KMS-11 (cell line): ENCODE data around the gene AGBL3.
A peak's percentile ranks its signal among the peaks of the same experiment; 100 is the strongest.

Source experiments
- H2AFZ ChIP-seq: fragments of 200-600 bp; sonication (generic); 2 replicates; pipeline ENCODE4 v1.6.1; 2016; ENCODE audit warnings: antibody characterized with exemption, mixed run types, low read depth
- H3K27ac ChIP-seq: fragments of 200-600 bp; sonication (generic); 2 replicates; pipeline ENCODE4 v1.6.1; 2016; ENCODE audit warnings: mild to moderate bottlenecking, mixed run types
- H3K27me3 ChIP-seq: fragments of 200-600 bp; sonication (generic); 2 replicates; pipeline ENCODE4 v1.6.1; 2017; ENCODE audit warnings: mild to moderate bottlenecking, low read depth, mixed run types, moderate library complexity; ENCODE audit not compliant: insufficient read depth
- H3K36me3 ChIP-seq: fragments of 200-600 bp; sonication (generic); 2 replicates; pipeline ENCODE4 v1.6.1; 2017; ENCODE audit warnings: mild to moderate bottlenecking, mixed run types; ENCODE audit not compliant: insufficient read depth
- H3K4me1 ChIP-seq: fragments of 200-600 bp; sonication (generic); 2 replicates; pipeline ENCODE4 v1.6.1; 2016; ENCODE audit warnings: mild to moderate bottlenecking, low read depth, mixed run types; ENCODE audit not compliant: poor library complexity, severe bottlenecking
- H3K4me2 ChIP-seq: fragments of 200-600 bp; sonication (generic); 2 replicates; pipeline ENCODE4 v1.7.0; 2016; ENCODE audit warnings: mild to moderate bottlenecking, mixed run types
- H3K4me3 ChIP-seq: fragments of 200-600 bp; sonication (generic); IDR thresholded peaks from 2 replicates; pipeline ENCODE4 v1.6.1; 2017; ENCODE audit warnings: low read depth, low read length, mixed read lengths; ENCODE audit not compliant: insufficient read depth
- H3K79me2 ChIP-seq: fragments of 200-600 bp; sonication (generic); 2 replicates; pipeline ENCODE4 v1.6.1; 2016; ENCODE audit warnings: low read depth, mixed run types; ENCODE audit not compliant: insufficient read depth
- H3K9ac ChIP-seq: fragments of 200-600 bp; sonication (generic); 2 replicates; pipeline ENCODE4 v1.6.1; 2016; ENCODE audit warnings: mild to moderate bottlenecking, mixed run types
- H4K20me1 ChIP-seq: fragments of 200-600 bp; sonication (generic); 2 replicates; pipeline ENCODE4 v1.6.1; 2016; ENCODE audit warnings: mild to moderate bottlenecking, mixed run types; ENCODE audit not compliant: insufficient read depth
- CTCF ChIP-seq: fragments of 200-600 bp; sonication (generic); conservative IDR thresholded peaks from 2 replicates; pipeline ENCODE4 v1.6.1; 2017; ENCODE audit warnings: low read depth, mild to moderate bottlenecking, antibody characterized with exemption, low read length, moderate library complexity, mixed read lengths

The AGBL3 gene

GRCh38 chr7:135151132-135151531 lies 164.8 kb downstream of the AGBL3 start:
- H3K4me1 ChIP-seq: peaks cover 40% of the 10 kb centered on the region
- no peak overlapping the region for H3K9ac ChIP-seq
- no peak for TF ChIP-seq CTCF
- no peaks in the 10 kb centered on the region for H4K20me1 ChIP-seq
- H3K4me2 ChIP-seq: peak overlapping the region; percentile 96; the same call in 1 of the 2 replicates
- H3K4me3 ChIP-seq: no peak overlapping the region
- H3K27ac ChIP-seq: no peak overlapping the region
- H3K36me3 ChIP-seq: no peaks in the 10 kb centered on the region
- no peaks in the 10 kb centered on the region for H3K27me3 ChIP-seq
- peaks cover 32% of the 10 kb centered on the region for H3K79me2 ChIP-seq
- no peak overlapping the region for H2AFZ ChIP-seq

GRCh38 chr7:135151533-135151932 lies 165.2 kb downstream of the AGBL3 start:
- no peak overlapping the region for H3K4me3 ChIP-seq
- no peak overlapping the region for H2AFZ ChIP-seq
- H3K4me1 ChIP-seq: peaks cover 36% of the 10 kb centered on the region
- H4K20me1 ChIP-seq: no peaks in the 10 kb centered on the region
- H3K36me3 ChIP-seq: no peaks in the 10 kb centered on the region
- H3K27ac ChIP-seq: no peak overlapping the region
- no peaks in the 10 kb centered on the region for H3K27me3 ChIP-seq
- no peak overlapping the region for H3K4me2 ChIP-seq
- TF ChIP-seq CTCF: no peak
- peaks cover 32% of the 10 kb centered on the region for H3K79me2 ChIP-seq
- no peak overlapping the region for H3K9ac ChIP-seq

DNA sequence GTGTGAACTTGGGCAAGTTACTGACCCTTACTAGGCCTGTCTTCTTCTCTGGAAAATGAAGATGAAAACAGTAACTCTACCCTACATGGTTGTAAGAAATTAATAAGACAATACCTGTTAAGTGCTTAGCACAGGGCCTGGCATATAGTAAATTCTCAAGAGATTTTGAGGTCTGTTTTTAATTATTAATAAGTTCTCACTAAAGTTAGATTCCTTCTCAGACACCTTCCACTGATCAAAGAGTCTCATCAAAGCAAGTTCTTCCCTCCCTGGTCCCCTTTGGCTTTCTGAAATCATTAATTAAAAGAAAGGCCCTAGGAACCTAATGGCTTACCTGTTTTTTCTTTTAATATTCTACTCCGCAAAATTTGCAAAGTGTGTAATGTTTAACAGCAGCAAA lies 166.1 kb downstream of the AGBL3 start:
- Histone ChIP-seq H3K4me1 (peaks cover 31% of the 10 kb centered on the region), H4K20me1 (no peaks in the 10 kb centered on the region), H3K79me2 (peaks cover 32% of the 10 kb centered on the region), H3K4me3 (no peak overlapping the region), H3K36me3 (no peaks in the 10 kb centered on the region), H3K27ac (no peak overlapping the region), H3K27me3 (no peaks in the 10 kb centered on the region), H3K9ac (no peak overlapping the region), H2AFZ (no peak overlapping the region), H3K4me2 (no peak overlapping the region)
- TF ChIP-seq CTCF: no peak

DNA sequence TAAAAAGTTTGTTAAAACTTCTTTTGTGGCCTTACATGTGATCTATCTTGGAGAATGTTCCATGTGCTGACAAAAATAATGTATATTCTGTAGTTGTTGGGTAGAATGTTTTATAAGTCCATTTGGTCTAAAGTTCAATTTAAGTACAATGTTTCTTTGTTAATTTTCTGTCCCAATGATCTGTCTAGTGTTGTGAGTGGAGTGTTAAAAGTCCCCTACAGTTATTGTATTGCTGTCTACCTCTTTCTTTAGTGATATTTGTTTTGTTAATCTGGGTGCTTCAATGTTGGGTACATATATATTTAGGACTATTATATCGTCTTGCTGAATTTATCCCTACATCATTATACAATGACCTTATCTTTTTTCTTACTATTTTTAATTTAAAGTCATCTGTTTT lies 168.4 kb downstream of the AGBL3 start:
- H3K4me2 ChIP-seq: no peak overlapping the region
- H3K4me1 ChIP-seq: peaks cover 41% of the 10 kb centered on the region
- no peaks in the 10 kb centered on the region for H4K20me1 ChIP-seq
- H3K27me3 ChIP-seq: no peaks in the 10 kb centered on the region
- H3K79me2 ChIP-seq: peaks cover 24% of the 10 kb centered on the region
- H3K36me3 ChIP-seq: no peaks in the 10 kb centered on the region
- H3K27ac ChIP-seq: no peak overlapping the region
- no peak overlapping the region for H2AFZ ChIP-seq
- TF ChIP-seq CTCF: no peak
- H3K9ac ChIP-seq: no peak overlapping the region
- no peak overlapping the region for H3K4me3 ChIP-seq

GRCh38 chr7:135156290-135156689 lies 170.0 kb downstream of the AGBL3 start:
- H3K36me3 ChIP-seq: no peaks in the 10 kb centered on the region

More at GRCh38 chr7:135156290-135156689, 170.0 kb downstream of the AGBL3 start:
- no peak overlapping the region for H3K27ac ChIP-seq
- H3K27me3 ChIP-seq: no peaks in the 10 kb centered on the region
- no peak overlapping the region for H3K9ac ChIP-seq
- no peak overlapping the region for H2AFZ ChIP-seq
- no peak overlapping the region for H3K4me3 ChIP-seq
- no peaks in the 10 kb centered on the region for H4K20me1 ChIP-seq
- H3K4me2 ChIP-seq: no peak overlapping the region
- peaks cover 42% of the 10 kb centered on the region for H3K4me1 ChIP-seq
- peaks cover 23% of the 10 kb centered on the region; the same call in 1 of the 2 replicates for H3K79me2 ChIP-seq
- no peak for TF ChIP-seq CTCF
